Kidney (tissue), 14 donors: ENCODE measurements around the gene SRP14. TPM values are rescaled to one million over a fixed set of nuclear protein-coding genes. Genes with fewer than 3 reads are reported as not detected.

ENCODE experiments used
- DNase-seq, 5 donors: peaks; one replicate each; pipeline ENCODE4 v3.0.0-alpha.2; 2013 to 2020
- FAIRE-seq: peaks from 2 replicates; lab custom pipeline; 2012; peaks lifted over from hg19 to GRCh38; lab: Jason Lieb, UNC
- H3K27ac ChIP-seq, 2 donors: one replicate each; pipeline ENCODE4 v1.7.0; 2013; ENCODE audit warnings: low read depth in 2 of 2, low read length in 2 of 2, inconsistent platforms in 1 of 2
- H3K27me3 ChIP-seq: one replicate; pipeline ENCODE4 v1.7.1; 2013; ENCODE audit warnings: low read length, inconsistent platforms; ENCODE audit not compliant: control insufficient read depth, insufficient read depth
- H3K36me3 ChIP-seq, 3 donors: one replicate each; pipeline versions ENCODE4 v1.7.0 to v1.7.1; 2013; ENCODE audit warnings: low read length in 3 of 3, control low read depth in 1 of 3, inconsistent platforms in 1 of 3; ENCODE audit not compliant: insufficient read depth in 3 of 3, control insufficient read depth in 2 of 3
- H3K4me1 ChIP-seq, 3 donors: one replicate each; pipeline versions ENCODE4 v1.7.0 to v1.7.1; 2013; ENCODE audit warnings: low read length in 3 of 3, inconsistent platforms in 1 of 3, low read depth in 1 of 3; ENCODE audit not compliant: control insufficient read depth in 2 of 3, insufficient read depth in 2 of 3
- H3K4me3 ChIP-seq, 3 donors: one replicate each; pipeline versions ENCODE4 v1.7.0 to v1.8.1; 2013; ENCODE audit warnings: low read length in 3 of 3, control low read depth in 1 of 3, inconsistent platforms in 1 of 3
- H3K9ac ChIP-seq, 3 donors: one replicate each; pipeline versions ENCODE4 v1.7.0 to v1.7.1; 2013; ENCODE audit warnings: low read length in 3 of 3, control low read depth in 1 of 3, inconsistent platforms in 1 of 3
- H3K9me3 ChIP-seq, 3 donors: one replicate each; pipeline versions ENCODE4 v1.7.0 to v1.7.1; 2013; ENCODE audit warnings: low read length in 3 of 3, control low read depth in 1 of 3, inconsistent platforms in 1 of 3; ENCODE audit not compliant: control insufficient read depth in 2 of 3, insufficient read depth in 1 of 3
- intact Hi-C: fragments of 100-400 bp; cut with DNase I; formaldehyde crosslinking; loops from one replicate; pipeline ENCODE4 v1.11.1; 2022
- polyA plus RNA-seq: library from polyadenylated mRNA; stranded (reverse); fragments of 350-450 nt; fragmentation: Illumina TruSeq; extraction: RNeasy Lipid Tissue Mini Kit (QIAGEN cat#74804); gene quantifications from one replicate; pipeline ENCODE4 v1.2.3, GENCODE V29; 2014; ENCODE audit warnings: low read depth, low replicate concordance; ENCODE audit not compliant: insufficient read depth
- total RNA-seq: library from RNA; stranded (reverse); fragmentation: NEBNext Ultra II Directional; extraction: Animal tissue kit (Norgen Biotek cat#: 25700); gene quantifications from one replicate; pipeline ENCODE4 v1.2.1, GENCODE V29; 2021
- TF ChIP-seq, protein P1 (sequence below): IDR thresholded peaks from 3 replicates; pipeline ENCODE4 v1.5.1; 2012; ENCODE audit warnings: mild to moderate bottlenecking, moderate library complexity, borderline replicate concordance; ENCODE audit not compliant: insufficient read depth; ENCODE audit errors: extremely low read depth
- donor health status: control.
- donor health status: control.
- donor health status: control.
- donor health status: control.
- donor health status: control.
- donor health status: DM: yes; HTN: yes; CAD: no.
- donor health status: Normal renal cell carcinoma (clear cell type).

The SRP14 gene
- total and polyA plus RNA-seq, 2 donors from 2014 or later, result 190 to 867 TPM

- no peak overlapping the region for H3K9ac ChIP-seq
- intact Hi-C loops, result no loop called here
- H3K9me3 ChIP-seq, result no peaks in the 10 kb centered on the region
- peaks cover 3 to 39% (median 23%) of the 10 kb centered on the region in 3 donors for H3K36me3 ChIP-seq
- H3K27me3 ChIP-seq, result no peaks in the 10 kb centered on the region
- TF ChIP-seq, protein P1, sequence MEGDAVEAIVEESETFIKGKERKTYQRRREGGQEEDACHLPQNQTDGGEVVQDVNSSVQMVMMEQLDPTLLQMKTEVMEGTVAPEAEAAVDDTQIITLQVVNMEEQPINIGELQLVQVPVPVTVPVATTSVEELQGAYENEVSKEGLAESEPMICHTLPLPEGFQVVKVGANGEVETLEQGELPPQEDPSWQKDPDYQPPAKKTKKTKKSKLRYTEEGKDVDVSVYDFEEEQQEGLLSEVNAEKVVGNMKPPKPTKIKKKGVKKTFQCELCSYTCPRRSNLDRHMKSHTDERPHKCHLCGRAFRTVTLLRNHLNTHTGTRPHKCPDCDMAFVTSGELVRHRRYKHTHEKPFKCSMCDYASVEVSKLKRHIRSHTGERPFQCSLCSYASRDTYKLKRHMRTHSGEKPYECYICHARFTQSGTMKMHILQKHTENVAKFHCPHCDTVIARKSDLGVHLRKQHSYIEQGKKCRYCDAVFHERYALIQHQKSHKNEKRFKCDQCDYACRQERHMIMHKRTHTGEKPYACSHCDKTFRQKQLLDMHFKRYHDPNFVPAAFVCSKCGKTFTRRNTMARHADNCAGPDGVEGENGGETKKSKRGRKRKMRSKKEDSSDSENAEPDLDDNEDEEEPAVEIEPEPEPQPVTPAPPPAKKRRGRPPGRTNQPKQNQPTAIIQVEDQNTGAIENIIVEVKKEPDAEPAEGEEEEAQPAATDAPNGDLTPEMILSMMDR, result peak; percentile 29
- no peak overlapping the region for H3K4me3 ChIP-seq
- H3K27ac ChIP-seq, result no peak overlapping the region
- DNase-seq (peak in 1 of 5 donors; percentile 47), FAIRE-seq (no peak)
- H3K4me1 ChIP-seq, result no peaks in the 10 kb centered on the region
Observed at GRCh38 chr15:40029979-40030893, 8.7 kb downstream of the SRP14 start.

GRCh38 chr15:40028853-40029252, 10.1 kb downstream of the SRP14 start:
- no peak for DNase-seq
- intact Hi-C loops, result no loop called here
- no peak for FAIRE-seq
- Histone ChIP-seq H3K27me3 (no peaks in the 10 kb centered on the region), H3K4me3 (no peak overlapping the region), H3K9ac (no peak overlapping the region), H3K4me1 (no peaks in the 10 kb centered on the region), H3K27ac (no peak overlapping the region), H3K9me3 (no peaks in the 10 kb centered on the region), H3K36me3 (peaks cover 0 to 31% (median 15%) of the 10 kb centered on the region in 3 donors)
- TF ChIP-seq, protein P1, result no peak

GRCh38 chr15:40028193-40028592, 10.8 kb downstream of the SRP14 start:
- DNase-seq (no peak), FAIRE-seq (no peak)
- Histone ChIP-seq H3K9ac (no peak overlapping the region), H3K9me3 (no peaks in the 10 kb centered on the region), H3K27ac (no peak overlapping the region), H3K4me1 (no peaks in the 10 kb centered on the region), H3K36me3 (peaks cover 0 to 31% (median 15%) of the 10 kb centered on the region in 3 donors), H3K4me3 (no peak overlapping the region), H3K27me3 (no peaks in the 10 kb centered on the region)
- TF ChIP-seq, protein P1, result no peak
- intact Hi-C loops, result no loop called here
